Stimulated activated CD4-positive, alpha-beta T cell treated with anti-CD3 and anti-CD28 coated beads, TNF-alpha, amount 100 ng/mL, for 48 hours (primary cell): Measurements from ENCODE around the gene SUSD3.
"Not testable (repeated sequence)": the region's sequence is repeated elsewhere in the genome, so short reads cannot be mapped to it uniquely, and the experiment has no call there.

Source experiments
- DNase-seq, 3 donors: peaks; one replicate each; pipeline ENCODE4 v3.0.0-alpha.2; 2020; ENCODE audit warnings: low read depth in 3 of 3

Gene SUSD3

GRCh38 chr9:93092251-93092991 lies 33.9 kb downstream of the SUSD3 start:
- DNase-seq, result no peak

GRCh38 chr9:93093127-93093876 lies 34.8 kb downstream of the SUSD3 start:
- DNase-seq, result no peak

GRCh38 chr9:93093877-93094657 lies 35.6 kb downstream of the SUSD3 start:
- no peak for DNase-seq

GRCh38 chr9:93094658-93095204 lies 36.2 kb downstream of the SUSD3 start:
- no peak for DNase-seq

- DNase-seq, result peak; percentile 100
Observed at GRCh38 chr9:93095205-93096130, 37.0 kb downstream of the SUSD3 start.

- no peak for DNase-seq
Observed at GRCh38 chr9:93096131-93096802, 37.8 kb downstream of the SUSD3 start, which contains the start of gene CARD19. TSS of gene CARD19 (plus strand) at chr9:93096217. CDS start at chr9:93096346, 129 bp downstream.

GRCh38 chr9:93096811-93097382 lies 38.4 kb downstream of the SUSD3 start:
- DNase-seq, result no peak

- no peak for DNase-seq
Observed at GRCh38 chr9:93097511-93098201, 39.2 kb downstream of the SUSD3 start.

GRCh38 chr9:93098236-93098946 lies 39.9 kb downstream of the SUSD3 start:
- peak in 1 of 3 donors; percentile 56 for DNase-seq

- no peak for DNase-seq
Observed at GRCh38 chr9:93099551-93100275, 41.2 kb downstream of the SUSD3 start.

GRCh38 chr9:93100276-93100636 lies 41.8 kb downstream of the SUSD3 start:
- DNase-seq, result no peak

GRCh38 chr9:93101086-93101485 lies 42.6 kb downstream of the SUSD3 start:
- DNase-seq, result not testable (repeated sequence)

GRCh38 chr9:93105620-93106019 lies 47.1 kb downstream of the SUSD3 start:
- DNase-seq, result no peak

GRCh38 chr9:93107151-93107824 lies 48.8 kb downstream of the SUSD3 start:
- no peak for DNase-seq

GRCh38 chr9:93107825-93108161 lies 49.3 kb downstream of the SUSD3 start:
- DNase-seq, result no peak

- DNase-seq, result peak in 1 of 3 donors; percentile 65
Observed at GRCh38 chr9:93108291-93109041, 50.0 kb downstream of the SUSD3 start.

GRCh38 chr9:93110311-93110855 lies 51.9 kb downstream of the SUSD3 start:
- no peak for DNase-seq
